CD14-positive monocyte (primary cell): ENCODE data around the gene DLG4. TPM values are rescaled to one million over a fixed set of nuclear protein-coding genes. Genes with fewer than 3 reads are reported as not detected.

Experiments used
- DNase-seq, 3 donors: peaks; one replicate each; pipeline ENCODE4 v3.0.0-alpha.2; 2011 to 2022
- H2AFZ ChIP-seq: 2 replicates; pipeline ENCODE4 v1.6.0; 2012; ENCODE audit warnings: mild to moderate bottlenecking, low read depth, low read length, inconsistent platforms; ENCODE audit not compliant: insufficient read depth, poor library complexity, severe bottlenecking
- H3K27ac ChIP-seq, 2 donors: 1 replicate in 1 of 2; 2 replicates in 1 of 2; pipeline ENCODE4 v1.5.1; 2012 to 2013; ENCODE audit warnings: low read length in 2 of 2, control low read depth in 1 of 2, inconsistent platforms in 1 of 2, low read depth in 1 of 2, mild to moderate bottlenecking in 1 of 2
- H3K27me3 ChIP-seq, 2 donors: one replicate each; pipeline versions ENCODE4 v1.6.0 to v1.6.1; 2011 to 2013; ENCODE audit warnings: low read length in 2 of 2; ENCODE audit not compliant: control insufficient read depth in 2 of 2, insufficient read depth in 2 of 2
- H3K36me3 ChIP-seq, 2 donors: replicated peaks in 1 of 2; 1 replicate in 1 of 2; 2 replicates in 1 of 2; pipeline versions ENCODE4 v1.5.1 to v1.6.1; 2012 to 2013; ENCODE audit warnings: low read length in 2 of 2, control low read depth in 1 of 2, inconsistent platforms in 1 of 2, mild to moderate bottlenecking in 1 of 2; ENCODE audit not compliant: insufficient read depth in 2 of 2, control insufficient read depth in 1 of 2
- H3K4me1 ChIP-seq, 2 donors: 1 replicate in 1 of 2; 2 replicates in 1 of 2; pipeline versions ENCODE4 v1.5.1 to v1.6.1; 2012 to 2013; ENCODE audit warnings: low read length in 2 of 2, control low read depth in 1 of 2, inconsistent platforms in 1 of 2, mild to moderate bottlenecking in 1 of 2, moderate library complexity in 1 of 2; ENCODE audit not compliant: insufficient read depth in 2 of 2, control insufficient read depth in 1 of 2
- H3K4me2 ChIP-seq: replicated peaks from 2 replicates; pipeline ENCODE3; 2012; ENCODE audit warnings: low read length, moderate library complexity, mild to moderate bottlenecking; ENCODE audit not compliant: poor library complexity, severe bottlenecking; ENCODE audit errors: extremely low read depth
- H3K4me3 ChIP-seq, 3 experiments: fragments of 200-600 bp in 1 of 3; sonication (generic) in 1 of 3; replicated peaks in 1 of 3; 1 replicate in 2 of 3; 2 replicates in 1 of 3; pipeline ENCODE4 v1.5.1; 2011 to 2013; ENCODE audit warnings: low read length in 3 of 3, mild to moderate bottlenecking in 3 of 3, control low read depth in 2 of 3, low read depth in 2 of 3, inconsistent platforms in 1 of 3, moderate library complexity in 1 of 3
- H3K79me2 ChIP-seq: 2 replicates; pipeline ENCODE4 v1.6.0; 2012; ENCODE audit warnings: mild to moderate bottlenecking, control low read depth, inconsistent platforms, low read length, moderate library complexity; ENCODE audit not compliant: insufficient read depth
- H3K9ac ChIP-seq: 2 replicates; pipeline ENCODE4 v1.6.0; 2017; ENCODE audit warnings: low read length, mild to moderate bottlenecking; ENCODE audit not compliant: insufficient read depth, poor library complexity, severe bottlenecking
- H3K9me3 ChIP-seq, 2 donors: replicated peaks in 1 of 2; 1 replicate in 1 of 2; 2 replicates in 1 of 2; pipeline versions ENCODE4 v1.5.1 to v1.6.1; 2012 to 2013; ENCODE audit warnings: low read length in 2 of 2, control low read depth in 1 of 2; ENCODE audit not compliant: control insufficient read depth in 1 of 2, insufficient read depth in 1 of 2
- H4K20me1 ChIP-seq: 2 replicates; pipeline ENCODE4 v1.6.0; 2012; ENCODE audit warnings: mild to moderate bottlenecking, low read length, control low read depth, moderate library complexity; ENCODE audit not compliant: insufficient read depth
- H3K27ac Mint-ChIP-seq, 7 donors: one replicate each; pipeline ENCODE4 v1.8.0; 2020; ENCODE audit warnings: mild to moderate bottlenecking in 7 of 7, mixed read lengths in 7 of 7, moderate library complexity in 6 of 7, inconsistent platforms in 2 of 7
- H3K27me3 Mint-ChIP-seq, 3 donors: one replicate each; pipeline ENCODE4 v1.8.0; 2021 to 2022; ENCODE audit warnings: low read depth in 3 of 3, mild to moderate bottlenecking in 3 of 3, mixed read lengths in 3 of 3, moderate library complexity in 3 of 3, inconsistent platforms in 1 of 3
- H3K36me3 Mint-ChIP-seq, 2 donors: one replicate each; pipeline ENCODE4 v1.8.0; 2020; ENCODE audit warnings: mixed read lengths in 2 of 2, inconsistent platforms in 1 of 2, mild to moderate bottlenecking in 1 of 2
- H3K4me1 Mint-ChIP-seq: one replicate; pipeline ENCODE4 v1.8.0; 2020; ENCODE audit warnings: mild to moderate bottlenecking, mixed read lengths
- H3K4me3 Mint-ChIP-seq, 2 donors: one replicate each; pipeline ENCODE4 v1.8.0; 2020; ENCODE audit warnings: mild to moderate bottlenecking in 2 of 2, mixed read lengths in 2 of 2, moderate library complexity in 1 of 2
- H3K9me3 Mint-ChIP-seq, 7 donors: one replicate each; pipeline ENCODE4 v1.8.0; 2020 to 2022; ENCODE audit warnings: mixed read lengths in 7 of 7, mild to moderate bottlenecking in 6 of 7, moderate library complexity in 6 of 7, inconsistent platforms in 2 of 7
- WGBS: methylation state at CpG from one replicate; pipeline ENCODE4 v1.1.5; 2013; ENCODE audit warnings: missing lambda C conversion rate; ENCODE audit not compliant: insufficient coverage; 5-methylcytosine and 5-hydroxymethylcytosine counted together
- intact Hi-C, 2 donors: fragments of 100-400 bp; cut with micrococcal nuclease; formaldehyde crosslinking; loops; one replicate each; pipeline versions ENCODE4 v1.15.0 to v1.15.1; 2023
- polyA plus RNA-seq, 3 donors: library from polyadenylated mRNA; depleted of rRNA in 1 of 3; unstranded in 2 of 3; stranded (reverse) in 1 of 3; fragments of 300-500 nt in 2 of 3; fragments of >200 nt in 1 of 3; fragmentation: Illumina TruSeq in 2 of 3; gene quantifications; 1 replicate in 2 of 3; 2 replicates in 1 of 3; pipeline ENCODE4 v1.2.3, GENCODE V29; 2012 to 2021
- TF ChIP-seq, protein P1 (sequence below): fragments of 200-600 bp; IDR thresholded peaks from one replicate; pipeline ENCODE4 v1.8.0; 2022; ENCODE audit warnings: antibody characterized with exemption, mild to moderate bottlenecking

The DLG4 gene
- polyA plus RNA-seq, 3 donors, result 0.37 to 42.6 (median 0.39) TPM

DNA sequence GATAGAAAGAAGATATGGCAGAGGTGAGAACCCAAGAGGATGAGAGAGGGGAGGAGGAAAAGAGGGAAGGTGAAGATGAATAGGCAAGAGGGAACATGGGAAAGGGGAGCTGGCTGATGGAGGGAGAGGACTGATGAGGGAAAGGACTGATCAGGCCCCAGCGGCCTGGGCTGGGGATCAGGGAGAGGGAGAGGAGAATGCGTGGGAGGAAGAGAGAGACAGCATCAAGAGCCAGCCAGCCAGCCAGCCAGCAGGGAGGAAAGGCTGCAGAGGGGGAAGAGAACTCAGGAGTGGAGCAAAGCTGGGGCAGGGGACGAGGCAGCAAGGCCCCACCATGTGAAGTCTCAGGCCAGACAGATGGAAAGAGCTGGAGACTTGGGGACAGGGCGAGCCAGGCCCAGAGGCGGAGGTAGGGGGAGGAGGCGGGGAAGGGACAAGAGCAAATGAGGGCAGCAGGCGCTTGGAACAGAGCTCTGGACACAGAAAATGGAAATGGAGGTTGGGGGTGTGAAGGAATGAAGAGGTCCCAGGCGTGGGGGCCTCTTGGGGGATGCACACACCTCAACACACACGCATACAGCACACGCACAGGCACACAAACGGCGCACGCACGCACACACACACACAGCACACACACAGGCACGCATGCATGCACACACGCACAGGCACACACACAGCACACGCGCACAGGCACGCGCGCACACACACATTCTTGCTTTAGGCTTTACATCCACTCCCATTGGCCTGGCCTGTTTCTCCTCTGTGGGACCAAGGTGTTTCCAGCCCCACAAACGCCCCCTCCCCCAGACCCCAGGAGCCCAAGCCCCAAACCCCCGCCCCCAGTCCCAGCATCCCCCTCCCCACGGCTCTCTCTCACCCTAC is 12.3 kb downstream of the DLG4 start:
- Histone ChIP-seq H3K4me1 (peaks cover 15 to 17% of the 10 kb centered on the region in 2 donors), H3K27me3 (no peaks in the 10 kb centered on the region), H4K20me1 (peaks cover 41% of the 10 kb centered on the region), H3K4me3 (no peak overlapping the region), H3K9me3 (no peaks in the 10 kb centered on the region), H3K36me3 (peaks cover 14 to 15% of the 10 kb centered on the region in 2 donors), H3K79me2 (peaks cover 42% of the 10 kb centered on the region), H3K9ac (no peak overlapping the region), H2AFZ (no peak overlapping the region), H3K27ac (no peak overlapping the region), H3K4me2 (no peak overlapping the region)
- Mint-ChIP-seq H3K27me3 (peaks cover 0 to 12% (median 4%) of the 10 kb centered on the region in 3 donors), H3K4me3 (no peak overlapping the region), H3K9me3 (no peaks in the 10 kb centered on the region), H3K36me3 (peaks cover 21 to 35% of the 10 kb centered on the region in 2 donors), H3K27ac (peak overlapping the region in 6 of 7 donors; percentile 16 to 98 (median 60)), H3K4me1 (peaks cover 37% of the 10 kb centered on the region)
- no peak for DNase-seq
- 95% methylated on average over 17 of the region's 24 CpGs for WGBS
- intact Hi-C loops, result no loop called here
- TF ChIP-seq, protein P1, sequence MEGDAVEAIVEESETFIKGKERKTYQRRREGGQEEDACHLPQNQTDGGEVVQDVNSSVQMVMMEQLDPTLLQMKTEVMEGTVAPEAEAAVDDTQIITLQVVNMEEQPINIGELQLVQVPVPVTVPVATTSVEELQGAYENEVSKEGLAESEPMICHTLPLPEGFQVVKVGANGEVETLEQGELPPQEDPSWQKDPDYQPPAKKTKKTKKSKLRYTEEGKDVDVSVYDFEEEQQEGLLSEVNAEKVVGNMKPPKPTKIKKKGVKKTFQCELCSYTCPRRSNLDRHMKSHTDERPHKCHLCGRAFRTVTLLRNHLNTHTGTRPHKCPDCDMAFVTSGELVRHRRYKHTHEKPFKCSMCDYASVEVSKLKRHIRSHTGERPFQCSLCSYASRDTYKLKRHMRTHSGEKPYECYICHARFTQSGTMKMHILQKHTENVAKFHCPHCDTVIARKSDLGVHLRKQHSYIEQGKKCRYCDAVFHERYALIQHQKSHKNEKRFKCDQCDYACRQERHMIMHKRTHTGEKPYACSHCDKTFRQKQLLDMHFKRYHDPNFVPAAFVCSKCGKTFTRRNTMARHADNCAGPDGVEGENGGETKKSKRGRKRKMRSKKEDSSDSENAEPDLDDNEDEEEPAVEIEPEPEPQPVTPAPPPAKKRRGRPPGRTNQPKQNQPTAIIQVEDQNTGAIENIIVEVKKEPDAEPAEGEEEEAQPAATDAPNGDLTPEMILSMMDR, result no peak

DNA sequence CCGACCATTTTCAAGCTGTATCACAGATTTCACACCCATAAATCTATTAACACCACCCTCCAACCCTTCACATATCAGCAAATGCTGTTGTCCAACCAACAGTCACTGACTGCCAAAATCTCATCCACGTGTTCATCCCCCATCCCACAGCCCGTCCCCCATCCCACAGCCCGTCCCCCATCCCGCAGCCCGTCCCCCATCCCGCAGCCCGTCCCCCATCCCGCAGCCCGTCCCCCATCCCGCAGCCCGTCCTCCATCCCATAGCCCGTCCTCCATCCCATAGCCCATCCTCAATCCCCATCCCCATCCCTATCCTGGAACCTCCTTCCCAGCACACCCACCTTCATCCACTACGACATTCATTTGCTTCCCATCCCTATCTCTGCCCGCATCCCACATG is 14.1 kb downstream of the DLG4 start:
- H3K79me2 ChIP-seq, result peaks cover 27% of the 10 kb centered on the region
- no peaks in the 10 kb centered on the region for H3K27me3 ChIP-seq
- H3K27ac Mint-ChIP-seq, result peak overlapping the region; percentile 81 to 98 (median 94)
- H3K27ac ChIP-seq, result peak overlapping the region; percentile 60 to 79
- peaks cover 34 to 51% of the 10 kb centered on the region in 2 donors for H3K36me3 Mint-ChIP-seq
- peak overlapping the region; percentile 82 for H3K4me2 ChIP-seq
- intact Hi-C loops, result no loop called here
- H3K9me3 Mint-ChIP-seq, result no peaks in the 10 kb centered on the region
- WGBS, result 87% methylated on average over 13 of the region's 15 CpGs
- TF ChIP-seq, protein P1, result no peak
- no peaks in the 10 kb centered on the region for H3K9me3 ChIP-seq
- peak overlapping the region; percentile 73 for H2AFZ ChIP-seq
- H3K4me3 Mint-ChIP-seq, result peak overlapping the region; percentile 79 to 87
- H4K20me1 ChIP-seq, result peaks cover 32% of the 10 kb centered on the region
- no peak for DNase-seq
- H3K27me3 Mint-ChIP-seq, result peaks cover 1 to 10% (median 1%) of the 10 kb centered on the region in 3 donors
- peak overlapping the region in 2 of 3 experiments; percentile 54 to 78 for H3K4me3 ChIP-seq
- H3K4me1 Mint-ChIP-seq, result peaks cover 28% of the 10 kb centered on the region
- no peak overlapping the region for H3K9ac ChIP-seq
- H3K36me3 ChIP-seq, result peaks cover 26 to 29% of the 10 kb centered on the region in 2 donors
- peaks cover 15 to 17% of the 10 kb centered on the region in 2 donors for H3K4me1 ChIP-seq
